Right renal pelvis (tissue), 4 donors: ENCODE measurements around the gene JAG2. TPM values are rescaled to one million over a fixed set of nuclear protein-coding genes. Genes with fewer than 3 reads are reported as not detected.
"Not testable (repeated sequence)": the region's sequence is repeated elsewhere in the genome, so short reads cannot be mapped to it uniquely, and the experiment has no call there.

Experiments
- DNase-seq, 4 donors: peaks; one replicate each; pipeline ENCODE4 v3.0.0-alpha.2; 2013; ENCODE audit warnings: low read depth in 4 of 4, low spot score in 3 of 4, missing footprints in 1 of 4
- polyA plus RNA-seq, 4 donors: library from polyadenylated mRNA; unstranded; fragments of 120-200 nt; gene quantifications; one replicate each; pipeline ENCODE4 v1.2.1, GENCODE V29; 2013; ENCODE audit not compliant: insufficient read length in 4 of 4

Gene JAG2
- polyA plus RNA-seq, 4 donors: 7.3 to 11.7 (median 9.5) TPM

- no peak for DNase-seq
Observed at GRCh38 chr14:105123981-105124765, 44.4 kb downstream of the JAG2 start.

- DNase-seq: no peak
Observed at GRCh38 chr14:105123064-105123665, 45.4 kb downstream of the JAG2 start.

GRCh38 chr14:105120056-105120455 is 48.5 kb downstream of the JAG2 start:
- DNase-seq: no peak

- DNase-seq: no peak
Observed at GRCh38 chr14:105119408-105120025, 49.1 kb downstream of the JAG2 start.

- DNase-seq: no peak
Observed at GRCh38 chr14:105118646-105119407, 49.7 kb downstream of the JAG2 start.

- no peak for DNase-seq
Observed at GRCh38 chr14:105117710-105118385, 50.7 kb downstream of the JAG2 start.

- no peak for DNase-seq
Observed at GRCh38 chr14:105117257-105117646, 51.3 kb downstream of the JAG2 start.

GRCh38 chr14:105116451-105117256 is 51.9 kb downstream of the JAG2 start:
- DNase-seq: no peak

- DNase-seq: not testable (repeated sequence)
Observed at GRCh38 chr14:105109243-105109642, 59.3 kb downstream of the JAG2 start.

GRCh38 chr14:105108516-105108864 is 60.1 kb downstream of the JAG2 start:
- DNase-seq: no peak

- DNase-seq: no peak
Observed at GRCh38 chr14:105107781-105108515, 60.6 kb downstream of the JAG2 start.

- no peak for DNase-seq
Observed at GRCh38 chr14:105107351-105107750, 61.2 kb downstream of the JAG2 start.

- DNase-seq: no peak
Observed at GRCh38 chr14:105105158-105105557, 63.4 kb downstream of the JAG2 start.

- no peak for DNase-seq
Observed at GRCh38 chr14:105102893-105103292, 65.7 kb downstream of the JAG2 start.

GRCh38 chr14:105102361-105102870 is 66.2 kb downstream of the JAG2 start:
- no peak for DNase-seq

GRCh38 chr14:105100910-105101309 is 67.7 kb downstream of the JAG2 start:
- DNase-seq: no peak

GRCh38 chr14:105099778-105100177 is 68.8 kb downstream of the JAG2 start:
- DNase-seq: no peak

- no peak for DNase-seq
Observed at GRCh38 chr14:105098316-105098715, 70.3 kb downstream of the JAG2 start.

- no peak for DNase-seq
Observed at GRCh38 chr14:105097794-105098127, 70.8 kb downstream of the JAG2 start.
